ENCODE results near the gene SWSAP1. TPM values are rescaled to one million over a fixed set of nuclear protein-coding genes. Genes with fewer than 3 reads are reported as not detected.

Gene SWSAP1
- total and polyA plus RNA-seq, 2 of the 8 experiments (the other 6 are each of a cell fraction or from before 2014, with no cell fraction given): 3.1 to 5.2 TPM

GRCh38 chr19:11421371-11422098 lies 47.1 kb downstream of the SWSAP1 start:
- Histone ChIP-seq H3K79me1 (ENCODE audit: low read depth, low read length) (peaks cover 5% of the 10 kb centered on the region), H3K27ac (ENCODE audit: low read depth, low read length) (no peak overlapping the region), H2BK120ac (replicated peaks; ENCODE audit: low read depth, low read length) (no peak overlapping the region), H2BK20ac (ENCODE audit: low read length) (no peak overlapping the region), H3K36me3 (ENCODE audit: control insufficient read depth in 2 of 4, insufficient read depth in 4 of 4, low read length in 3 of 4) (no peaks in the 10 kb centered on the region), H2BK15ac (ENCODE audit: low read length) (peak overlapping the region; percentile 2; the same call in 1 of the 2 replicates), H4K8ac (ENCODE audit: extremely low read depth, insufficient read depth, low read length) (peak overlapping the region; percentile 82), H3K4ac (replicated peaks; ENCODE audit: insufficient read length, low read depth, low read length) (no peak overlapping the region), H2BK12ac (ENCODE audit: low read depth, low read length) (no peak overlapping the region), H3K4me1 (replicated peaks in 1 of 4; ENCODE audit: control insufficient read depth in 3 of 4, insufficient read depth in 4 of 4, low read length in 3 of 4) (peaks cover 0 to 15% (median 12%) of the 10 kb centered on the region in 4 experiments; a peak in 5 of 7 replicates), H4K5ac (ENCODE audit: insufficient read length, low read depth, low read length) (no peak overlapping the region), H3K14ac (ENCODE audit: insufficient read length) (no peak overlapping the region), H3K27me3 (replicated peaks in 1 of 4; ENCODE audit: control insufficient read depth in 3 of 4, extremely low read depth in 1 of 4, insufficient read depth in 3 of 4, low read length in 3 of 4) (peaks cover 2 to 28% (median 21%) of the 10 kb centered on the region in 4 experiments), H2AFZ (ENCODE audit: low read length) (peak overlapping the region; percentile 82; the same call in 1 of the 2 replicates), H3K4me3 (ENCODE audit: extremely low read depth in 1 of 4, insufficient read depth in 2 of 4, low read depth in 3 of 4, low read length in 4 of 4) (peak overlapping the region; percentile 37 to 76 (median 63)), H3K56ac (replicated peaks; ENCODE audit: insufficient read length, low read depth, low read length) (no peak overlapping the region), H2AK5ac (ENCODE audit: low read depth, low read length) (no peak overlapping the region), H4K91ac (replicated peaks; ENCODE audit: insufficient read length, low read length) (peak overlapping the region; percentile 8), H3K23ac (ENCODE audit: insufficient read length) (no peak overlapping the region), H3K9me3 (ENCODE audit: insufficient read depth in 2 of 2, low read depth in 1 of 2, low read length in 1 of 2) (no peaks in the 10 kb centered on the region), H3K4me2 (ENCODE audit: insufficient read depth in 1 of 2, low read depth in 2 of 2, low read length in 2 of 2) (peak overlapping the region; percentile 90 to 98), H3K23me2 (ENCODE audit: low read depth, low read length) (peaks cover 34% of the 10 kb centered on the region), H2BK5ac (ENCODE audit: low read depth, low read length) (peak overlapping the region; percentile 60; the same call in 1 of the 2 replicates), H4K20me1 (replicated peaks in 1 of 2; ENCODE audit: control insufficient read depth in 1 of 2, insufficient read depth in 2 of 2, low read length in 2 of 2) (no peaks in the 10 kb centered on the region), H3K9ac (replicated peaks in 1 of 4; ENCODE audit: extremely low read depth in 1 of 4, low read depth in 3 of 4, low read length in 3 of 4) (peak overlapping the region in 3 of 4 experiments; percentile 16 to 35 (median 34); a peak in 1 of 7 replicates), H3K18ac (ENCODE audit: extremely low read depth, low read length) (peak overlapping the region; percentile 72; the same call in 1 of the 2 replicates), H3K79me2 (ENCODE audit: control insufficient read depth in 1 of 2, insufficient read depth in 2 of 2, low read length in 2 of 2) (no peaks in the 10 kb centered on the region)
- ChIA-PET CTCF (ENCODE audit: partially characterized antibody) (interaction anchor here (0.6 to 13.7 kb wide), 8 partner anchors 14 to 126 kb away, joined by 3 to 197 read pairs (median 6); partner anchors contain the start of genes EPOR, ODAD3, PRKCSH and SWSAP1), POLR2A (ENCODE audit: partially characterized antibody) (interaction anchor here (0.8 to 4.9 kb wide), 14 partner anchors 13 to 176 kb away, joined by 3 to 29 read pairs (median 6); partner anchors contain the start of genes ELAVL3, EPOR, ODAD3 and PRKCSH)
- FAIRE-seq: no peak
- DNase-seq (ENCODE audit: low read depth in 1 of 2, low spot score in 2 of 2): peak; percentile 70 to 100
- 3% methylated on average over 31 of the region's 36 CpGs; no CpG with 5 or more reads in 1 of the 2 experiments for WGBS, 2 experiments (ENCODE audit: extremely low coverage in 1 of 2, insufficient coverage in 1 of 2, insufficient read length in 1 of 2, insufficient replicate concordance in 2 of 2, low coverage in 1 of 2, low lambda C conversion rate in 2 of 2, missing lambda C conversion rate in 1 of 2)
- TF ChIP-seq SP1 (IDR thresholded peaks at IDR 0.05; ENCODE audit: low read depth, low read length): no peak
- TF ChIP-seq RBBP5 (IDR thresholded peaks at IDR 0.05; ENCODE audit: borderline replicate concordance, low read depth, low read length): 0 out of 2 replicates have a peak, but pooled peaks have one; percentile 32
- no peak for TF ChIP-seq GTF2F1 (IDR thresholded peaks at IDR 0.05; ENCODE audit: borderline replicate concordance, low read depth, low read length)
- TF ChIP-seq NRF1 (IDR thresholded peaks at IDR 0.05; ENCODE audit: low read depth, low read length): no peak
- 0 out of 2 replicates have a peak, but pooled peaks have one; percentile 11 for TF ChIP-seq YY1 (IDR thresholded peaks at IDR 0.05; ENCODE audit: low read depth, low read length)
- TF ChIP-seq PHF8 (conservative IDR thresholded peaks at IDR 0.05; ENCODE audit: low read depth, low read length): peak; percentile 55; the same call in 1 of the 2 replicates
- TF ChIP-seq E2F6 (IDR thresholded peaks at IDR 0.05): peak; percentile 56; the same call in 1 of the 2 replicates
- TF ChIP-seq BCL11A (IDR thresholded peaks at IDR 0.05; ENCODE audit: low read depth in 2 of 2, low read length in 2 of 2): no peak
- no peak for TF ChIP-seq BACH1 (IDR thresholded peaks at IDR 0.05; ENCODE audit: low read length)
- peak; percentile 36 for TF ChIP-seq ASH2L (IDR thresholded peaks at IDR 0.05; ENCODE audit: low read length)
- TF ChIP-seq TBP (IDR thresholded peaks at IDR 0.05; ENCODE audit: low read depth, low read length): no peak
